K562 (cell line): ENCODE measurements around the gene CLASP2. TPM values are rescaled to one million over a fixed set of nuclear protein-coding genes. Genes with fewer than 3 reads are reported as not detected.

ENCODE experiments used
- ATAC-seq: fragments of 200-7000 bp; cut with Tn5 transposase; 3 replicates; pipeline ENCODE4 v1.9.1; 2020; ENCODE audit warnings: moderate library complexity
- BruUV-seq: library from RNA; stranded (reverse); fragments of 400-500 nt; replicated peaks from 2 replicates; lab custom pipeline; 2021; lab: Mats Ljungman, UMichigan
- CTCF ChIA-PET: fragments of 300-600 bp; formaldehyde crosslinking; extraction: SDS; loops from one replicate; lab custom pipeline; 2021; ENCODE audit warnings: low intra/inter-chr PET ratio; lab: Yijun Ruan, JAX
- POLR2A ChIA-PET: fragments of 300-600, 350-650 bp; sonication (Branson Sonifier 250); formaldehyde crosslinking; extraction: SDS; loops from one replicate; lab custom pipeline; 2021; ENCODE audit warnings: antibody characterized with exemption, inconsistent platforms; lab: Yijun Ruan, JAX
- DNase-seq, 4 experiments: peaks; one replicate each; pipeline versions ENCODE4 v3.0.0 to v3.0.0-alpha.2; 2011 to 2018; ENCODE audit warnings: low spot score in 3 of 4, mixed read lengths in 3 of 4; ENCODE audit errors: extremely low read depth in 1 of 4
- FAIRE-seq: peaks from 2 replicates; lab custom pipeline; 2011; peaks lifted over from hg19 to GRCh38; lab: Jason Lieb, UNC
- H2AFZ ChIP-seq: 2 replicates; pipeline ENCODE4 v1.6.0; 2011; ENCODE audit warnings: low read depth, low read length, control low read depth, inconsistent platforms
- H3K27ac ChIP-seq: fragments of 200-600 bp; 3 replicates; pipeline ENCODE4 v1.8.0; 2011; ENCODE audit warnings: low read depth, mild to moderate bottlenecking, control low read depth, inconsistent platforms, low read length, moderate library complexity, mixed read lengths; ENCODE audit errors: extremely low read depth
- H3K27me3 ChIP-seq, 2 experiments: fragments of 300-600 bp in 1 of 2; 2 replicates in 1 of 2; 3 replicates in 1 of 2; pipeline versions ENCODE4 v1.6.0 to v1.8.0; 2011; ENCODE audit warnings: inconsistent platforms in 2 of 2, low read length in 2 of 2, mild to moderate bottlenecking in 1 of 2, mixed read lengths in 1 of 2, moderate library complexity in 1 of 2; ENCODE audit not compliant: control insufficient read depth in 2 of 2, insufficient read depth in 2 of 2
- H3K36me3 ChIP-seq: fragments of 300-600 bp; 3 replicates; pipeline ENCODE4 v1.8.0; 2011; ENCODE audit warnings: mild to moderate bottlenecking, low read length, inconsistent platforms; ENCODE audit not compliant: control insufficient read depth, insufficient read depth
- H3K4me1 ChIP-seq, 2 experiments: fragments of 200-600 bp in 1 of 2; replicated peaks in 1 of 2; 2 replicates in 1 of 2; 3 replicates in 1 of 2; pipeline versions ENCODE4 v1.5.1 to v1.8.0; 2011; ENCODE audit warnings: inconsistent platforms in 2 of 2, low read length in 2 of 2, mild to moderate bottlenecking in 1 of 2, mixed read lengths in 1 of 2, moderate library complexity in 1 of 2; ENCODE audit not compliant: control insufficient read depth in 2 of 2, insufficient read depth in 2 of 2
- H3K4me2 ChIP-seq: 2 replicates; pipeline ENCODE4 v1.6.1; 2011; ENCODE audit warnings: low read length, control low read depth, inconsistent platforms, mixed read lengths; ENCODE audit not compliant: insufficient read depth
- H3K4me3 ChIP-seq: fragments of 200-600 bp; sonication (generic), shearing (Covaris generic); 2 replicates; pipeline ENCODE4 v1.5.1; 2016; ENCODE audit warnings: control low read depth, inconsistent platforms
- H3K79me2 ChIP-seq: fragments of 200-600 bp; 3 replicates; pipeline ENCODE4 v1.8.0; 2011; ENCODE audit warnings: low read length, inconsistent platforms; ENCODE audit not compliant: control insufficient read depth, insufficient read depth
- H3K9ac ChIP-seq, 2 experiments: 2 replicates each; pipeline versions ENCODE4 v1.6.0 to v1.6.1; 2011; ENCODE audit warnings: low read depth in 2 of 2, low read length in 2 of 2, control low read depth in 1 of 2, inconsistent platforms in 1 of 2, mild to moderate bottlenecking in 1 of 2, mixed read lengths in 1 of 2; ENCODE audit not compliant: insufficient read depth in 1 of 2
- H3K9me1 ChIP-seq: one replicate; pipeline ENCODE4 v1.6.0; 2011; ENCODE audit warnings: inconsistent platforms, mild to moderate bottlenecking, low read length, moderate library complexity; ENCODE audit not compliant: control insufficient read depth, insufficient read depth
- H3K9me3 ChIP-seq: replicated peaks from 2 replicates; pipeline ENCODE4 v1.5.1; 2011; ENCODE audit warnings: low read depth, low read length, inconsistent platforms; ENCODE audit not compliant: control insufficient read depth, insufficient read depth
- H4K20me1 ChIP-seq: replicated peaks from 2 replicates; pipeline ENCODE4 v1.6.1; 2011; ENCODE audit warnings: low read length, inconsistent platforms, mixed read lengths; ENCODE audit not compliant: control insufficient read depth, insufficient read depth
- ARID1B ChIP-seq: fragments of 450-650 bp; IDR thresholded peaks from 2 replicates; pipeline ENCODE4 v1.6.1; 2016; ENCODE audit warnings: antibody characterized with exemption, mild to moderate bottlenecking, inconsistent platforms
- CBFA2T3 ChIP-seq: fragments of 450-650 bp; IDR thresholded peaks from 2 replicates; pipeline ENCODE4 v1.6.1; 2017
- DPF2 ChIP-seq: fragments of 450-650 bp; IDR thresholded peaks from 2 replicates; pipeline ENCODE4 v1.6.1; 2016
- HMBOX1 ChIP-seq: sonication (generic); IDR thresholded peaks from 2 replicates; pipeline ENCODE4 v1.6.1; 2016
- NFIC ChIP-seq: fragments of 450-650 bp; IDR thresholded peaks from 2 replicates; pipeline ENCODE4 v1.6.1; 2017; ENCODE audit warnings: mild to moderate bottlenecking, inconsistent platforms
- RCOR1 ChIP-seq, 2 experiments: IDR thresholded peaks; 2 replicates each; pipeline ENCODE4 v1.6.1; 2012; ENCODE audit warnings: low read depth in 2 of 2, low read length in 2 of 2, borderline replicate concordance in 1 of 2, improper control_type of control experiment in 1 of 2
- TCF3 ChIP-seq: sonication (generic); formaldehyde crosslinking; IDR thresholded peaks from 2 replicates; pipeline ENCODE4 v1.4.0; 2020; ENCODE audit warnings: mild to moderate bottlenecking, missing genetic modification reagents
- TEAD4 ChIP-seq, 2 experiments: sonication (generic) in 1 of 2; formaldehyde crosslinking in 1 of 2; IDR thresholded peaks; 2 replicates each; pipeline versions ENCODE4 v1.6.1 to v1.8.0; 2012 to 2022; ENCODE audit warnings: borderline replicate concordance in 1 of 2, inconsistent platforms in 1 of 2, low read length in 1 of 2, mild to moderate bottlenecking in 1 of 2, missing genetic modification reagents in 1 of 2
- ZNF212 ChIP-seq: fragments of 450-650 bp; formaldehyde crosslinking; IDR thresholded peaks from 2 replicates; pipeline ENCODE4 v1.4.0; 2020; ENCODE audit warnings: mild to moderate bottlenecking
- ZNF445 ChIP-seq: fragments of 250-450 bp; sonication (Bioruptor Pico); IDR thresholded peaks from 2 replicates; pipeline ENCODE4 v1.4.0; 2020; ENCODE audit warnings: low read depth, mild to moderate bottlenecking, moderate library complexity
- in situ Hi-C: fragments of 300-500 bp; cut with MboI; formaldehyde crosslinking; loops from 4 replicates; pipeline ENCODE4 v1.15.0; 2018; ENCODE audit warnings: inconsistent platforms, mixed read lengths
- intact Hi-C: fragments of 100-400 bp; cut with micrococcal nuclease; formaldehyde crosslinking; loops from 2 replicates; pipeline ENCODE4 v1.14.2; 2022
- polyA plus RNA-seq, 8 experiments: library from polyadenylated mRNA; depleted of rRNA in 4 of 8; stranded (reverse) in 5 of 8; unstranded in 3 of 8; fragments of >200 nt; fragmentation: Nextera tagmentation in 2 of 8; fragmentation: Illumina TruSeq in 1 of 8; extraction: Ambion mirVana in 2 of 8; extraction: Trizol in 1 of 8; gene quantifications; 2 replicates each; pipeline versions ENCODE4 v1.2.1 to v1.2.3, GENCODE V29; 2011 to 2014; ENCODE audit warnings: inconsistent platforms in 1 of 8, missing spikeins in 1 of 8
- total RNA-seq, 7 experiments: library from RNA; depleted of rRNA in 6 of 7; stranded (reverse); fragments of >200 nt in 6 of 7; fragmentation: Illumina TruSeq in 2 of 7; extraction: Trizol in 2 of 7; gene quantifications; 2 replicates each; pipeline versions ENCODE4 v1.2.1 to v1.2.3, GENCODE V29; 2011 to 2021; ENCODE audit warnings: low replicate concordance in 1 of 7
- TF ChIP-seq, protein P1 (sequence below), 2 experiments: IDR thresholded peaks in 1 of 2; conservative IDR thresholded peaks in 1 of 2; 2 replicates each; pipeline ENCODE4 v1.6.1; 2016; ENCODE audit warnings: low read depth in 2 of 2, mild to moderate bottlenecking in 1 of 2, missing compliant biosample characterization in 1 of 2, missing genetic modification characterization in 1 of 2, moderate library complexity in 1 of 2
- TF ChIP-seq, protein P2 (sequence below): fragments of 450-650 bp; IDR thresholded peaks from 2 replicates; pipeline ENCODE4 v1.6.1; 2018; ENCODE audit not compliant: partially characterized antibody

Gene CLASP2
- total and polyA plus RNA-seq, 9 of the 15 experiments (the other 6 are each of a cell fraction or from before 2014, with no cell fraction given), result 13.5 to 107 (median 71.8) TPM

GRCh38 chr3:33491721-33492120 is 226.3 kb downstream of the CLASP2 start (continued):
- TF ChIP-seq, protein P1, sequence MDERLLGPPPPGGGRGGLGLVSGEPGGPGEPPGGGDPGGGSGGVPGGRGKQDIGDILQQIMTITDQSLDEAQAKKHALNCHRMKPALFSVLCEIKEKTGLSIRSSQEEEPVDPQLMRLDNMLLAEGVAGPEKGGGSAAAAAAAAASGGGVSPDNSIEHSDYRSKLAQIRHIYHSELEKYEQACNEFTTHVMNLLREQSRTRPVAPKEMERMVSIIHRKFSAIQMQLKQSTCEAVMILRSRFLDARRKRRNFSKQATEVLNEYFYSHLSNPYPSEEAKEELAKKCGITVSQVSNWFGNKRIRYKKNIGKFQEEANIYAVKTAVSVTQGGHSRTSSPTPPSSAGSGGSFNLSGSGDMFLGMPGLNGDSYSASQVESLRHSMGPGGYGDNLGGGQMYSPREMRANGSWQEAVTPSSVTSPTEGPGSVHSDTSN (CRISPR knock-in tag; IDR thresholded peaks at IDR 0.05; ENCODE audit: low read depth), result no peak
- TF ChIP-seq, protein P1 (tag; conservative IDR thresholded peaks at IDR 0.05; ENCODE audit: low read depth), result 0 out of 2 replicates have a peak, but pooled peaks have one; percentile 15
- TF ChIP-seq, all 486 proteins: peak for 8

DNA sequence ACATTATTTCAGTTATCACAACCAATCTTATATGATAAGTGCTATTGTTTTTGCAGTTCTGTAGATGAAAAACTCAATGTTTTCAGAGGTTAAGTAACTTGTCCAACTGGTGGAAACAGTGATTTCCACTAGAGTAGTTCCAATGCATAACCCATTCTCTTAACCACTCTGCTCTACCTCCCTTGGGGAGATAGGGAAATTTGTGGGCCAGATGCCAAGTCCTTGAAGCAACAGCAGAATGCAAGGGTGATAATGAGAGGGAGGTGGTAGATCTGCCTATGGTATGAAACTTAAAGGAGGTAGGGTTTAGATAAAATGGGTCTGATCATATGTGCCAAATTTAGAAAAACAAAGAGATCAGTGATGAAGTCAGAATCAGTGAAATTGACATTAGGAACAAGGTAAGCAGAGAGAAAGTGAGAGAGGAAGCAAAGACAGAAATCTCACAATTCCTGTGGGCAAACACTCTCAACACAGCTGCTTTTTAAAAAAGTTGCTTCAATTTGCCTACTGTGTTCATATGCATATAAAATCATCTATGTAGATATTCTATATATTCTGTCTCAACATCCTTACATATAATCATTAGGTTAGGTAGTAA is 227.3 kb downstream of the CLASP2 start:
- in situ Hi-C loops, result no loop called here
- BruUV-seq, result no TSS peak
- Histone ChIP-seq H3K9ac (no peak overlapping the region), H3K4me1 (peaks cover 4 to 7% of the 10 kb centered on the region in 2 experiments; a peak in 4 of 5 replicates), H4K20me1 (no peaks in the 10 kb centered on the region), H3K4me3 (no peak overlapping the region), H3K4me2 (no peak overlapping the region), H2AFZ (no peak overlapping the region), H3K79me2 (no peaks in the 10 kb centered on the region), H3K9me1 (no peaks in the 10 kb centered on the region), H3K9me3 (no peaks in the 10 kb centered on the region), H3K27me3 (no peaks in the 10 kb centered on the region), H3K27ac (no peak overlapping the region), H3K36me3 (no peaks in the 10 kb centered on the region)
- POLR2A ChIA-PET, result interaction anchor here (1.3 kb wide), 1 partner anchor 8 kb away, joined by 4 read pairs; no protein-coding TSS in a partner anchor
- peak in 2 of 4 experiments; percentile 55 to 85 for DNase-seq
- intact Hi-C loops, result no loop called here
- peak; percentile 85 for ATAC-seq
- CTCF ChIA-PET, result interaction anchor here (0.7 kb wide), 1 partner anchor 238 kb away, joined by 3 read pairs; no protein-coding TSS in a partner anchor
- FAIRE-seq, result peak; percentile 77
- TF ChIP-seq DPF2 (peak; percentile 25; the same call in 1 of the 2 replicates), HMBOX1 (peak; percentile 90), TCF3 (CRISPR knock-in tag) (peak; percentile 35; the same call in 1 of the 2 replicates), CBFA2T3 (peak; percentile 75), ARID1B (peak; percentile 70), NFIC (peak; percentile 95), ZNF445 (CRISPR knock-in tag) (no peak), ZNF212 (CRISPR knock-in tag) (no peak), TEAD4 (IDR thresholded peaks at IDR 0.05; ENCODE audit: low read length) (0 out of 2 replicates have a peak, but pooled peaks have one; percentile 42), TEAD4 (CRISPR knock-in tag; IDR thresholded peaks at IDR 0.05; ENCODE audit: borderline replicate concordance) (no peak), RCOR1 (IDR thresholded peaks at IDR 0.05; ENCODE audit: borderline replicate concordance in 1 of 2, low read depth in 2 of 2, low read length in 2 of 2) (0 out of 4 replicates have a peak, but pooled peaks of 1 of the 2 experiments have one; percentile 40)
- TF ChIP-seq, protein P2, sequence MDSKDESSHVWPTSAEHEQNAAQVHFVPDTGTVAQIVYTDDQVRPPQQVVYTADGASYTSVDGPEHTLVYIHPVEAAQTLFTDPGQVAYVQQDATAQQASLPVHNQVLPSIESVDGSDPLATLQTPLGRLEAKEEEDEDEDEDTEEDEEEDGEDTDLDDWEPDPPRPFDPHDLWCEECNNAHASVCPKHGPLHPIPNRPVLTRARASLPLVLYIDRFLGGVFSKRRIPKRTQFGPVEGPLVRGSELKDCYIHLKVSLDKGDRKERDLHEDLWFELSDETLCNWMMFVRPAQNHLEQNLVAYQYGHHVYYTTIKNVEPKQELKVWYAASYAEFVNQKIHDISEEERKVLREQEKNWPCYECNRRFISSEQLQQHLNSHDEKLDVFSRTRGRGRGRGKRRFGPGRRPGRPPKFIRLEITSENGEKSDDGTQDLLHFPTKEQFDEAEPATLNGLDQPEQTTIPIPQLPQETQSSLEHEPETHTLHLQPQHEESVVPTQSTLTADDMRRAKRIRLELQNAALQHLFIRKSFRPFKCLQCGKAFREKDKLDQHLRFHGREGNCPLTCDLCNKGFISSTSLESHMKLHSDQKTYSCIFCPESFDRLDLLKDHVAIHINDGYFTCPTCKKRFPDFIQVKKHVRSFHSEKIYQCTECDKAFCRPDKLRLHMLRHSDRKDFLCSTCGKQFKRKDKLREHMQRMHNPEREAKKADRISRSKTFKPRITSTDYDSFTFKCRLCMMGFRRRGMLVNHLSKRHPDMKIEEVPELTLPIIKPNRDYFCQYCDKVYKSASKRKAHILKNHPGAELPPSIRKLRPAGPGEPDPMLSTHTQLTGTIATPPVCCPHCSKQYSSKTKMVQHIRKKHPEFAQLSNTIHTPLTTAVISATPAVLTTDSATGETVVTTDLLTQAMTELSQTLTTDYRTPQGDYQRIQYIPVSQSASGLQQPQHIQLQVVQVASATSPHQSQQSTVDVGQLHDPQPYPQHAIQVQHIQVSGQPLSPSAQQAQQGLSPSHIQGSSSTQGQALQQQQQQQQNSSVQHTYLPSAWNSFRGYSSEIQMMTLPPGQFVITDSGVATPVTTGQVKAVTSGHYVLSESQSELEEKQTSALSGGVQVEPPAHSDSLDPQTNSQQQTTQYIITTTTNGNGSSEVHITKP, result peak; percentile 11
